Measurements from ENCODE around the gene SF3B1. TPM values are rescaled to one million over a fixed set of nuclear protein-coding genes. Genes with fewer than 3 reads are reported as not detected.

The SF3B1 gene
- total RNA-seq, 1 donor: 253 TPM

DNA sequence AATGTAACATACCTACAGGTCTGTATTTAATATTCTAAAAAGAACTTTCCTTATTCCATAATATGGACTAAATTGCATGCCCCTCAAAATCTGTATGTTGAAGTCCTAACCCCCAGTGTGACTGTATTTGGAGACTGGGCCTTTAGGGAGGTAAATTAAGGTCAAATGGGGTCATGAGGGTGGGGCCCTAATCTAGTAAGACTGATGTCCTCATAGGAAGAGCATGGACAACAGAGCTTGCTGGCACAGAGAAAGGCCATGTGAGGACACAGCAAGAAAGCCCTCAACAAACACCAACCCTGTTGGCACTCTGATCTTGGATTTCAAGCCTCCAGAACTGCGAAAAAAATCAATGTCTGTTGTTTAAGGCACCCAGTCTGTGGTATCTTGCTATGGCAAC is 18.6 kb downstream of the SF3B1 start:
- Histone ChIP-seq H3K4me2 (ENCODE audit: insufficient read depth, low read length) (no peak overlapping the region), H2AFZ (ENCODE audit: low read length) (no peak overlapping the region), H4K20me1 (ENCODE audit: insufficient read depth, low read length) (peaks cover 26% of the 10 kb centered on the region), H3K9me3 (ENCODE audit: low read depth, low read length) (no peaks in the 10 kb centered on the region), H3K27me3 (ENCODE audit: insufficient read depth, low read length) (no peaks in the 10 kb centered on the region), H3K79me2 (ENCODE audit: insufficient read depth, low read length) (peaks cover 68% of the 10 kb centered on the region), H3K27ac (ENCODE audit: low read depth, low read length) (no peak overlapping the region), H3K4me1 (ENCODE audit: insufficient read depth, low read length) (no peaks in the 10 kb centered on the region), H3K4me3 (ENCODE audit: insufficient read depth, low read length) (no peak overlapping the region), H3K36me3 (ENCODE audit: insufficient read depth, low read length) (peaks cover 87% of the 10 kb centered on the region)
- DNase-seq (ENCODE audit: insufficient read length, low spot score, missing footprints): no peak
- TF ChIP-seq, protein P1, sequence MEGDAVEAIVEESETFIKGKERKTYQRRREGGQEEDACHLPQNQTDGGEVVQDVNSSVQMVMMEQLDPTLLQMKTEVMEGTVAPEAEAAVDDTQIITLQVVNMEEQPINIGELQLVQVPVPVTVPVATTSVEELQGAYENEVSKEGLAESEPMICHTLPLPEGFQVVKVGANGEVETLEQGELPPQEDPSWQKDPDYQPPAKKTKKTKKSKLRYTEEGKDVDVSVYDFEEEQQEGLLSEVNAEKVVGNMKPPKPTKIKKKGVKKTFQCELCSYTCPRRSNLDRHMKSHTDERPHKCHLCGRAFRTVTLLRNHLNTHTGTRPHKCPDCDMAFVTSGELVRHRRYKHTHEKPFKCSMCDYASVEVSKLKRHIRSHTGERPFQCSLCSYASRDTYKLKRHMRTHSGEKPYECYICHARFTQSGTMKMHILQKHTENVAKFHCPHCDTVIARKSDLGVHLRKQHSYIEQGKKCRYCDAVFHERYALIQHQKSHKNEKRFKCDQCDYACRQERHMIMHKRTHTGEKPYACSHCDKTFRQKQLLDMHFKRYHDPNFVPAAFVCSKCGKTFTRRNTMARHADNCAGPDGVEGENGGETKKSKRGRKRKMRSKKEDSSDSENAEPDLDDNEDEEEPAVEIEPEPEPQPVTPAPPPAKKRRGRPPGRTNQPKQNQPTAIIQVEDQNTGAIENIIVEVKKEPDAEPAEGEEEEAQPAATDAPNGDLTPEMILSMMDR (IDR thresholded peaks at IDR 0.05; ENCODE audit: extremely low read depth, low read depth, low read length): no peak

DNA sequence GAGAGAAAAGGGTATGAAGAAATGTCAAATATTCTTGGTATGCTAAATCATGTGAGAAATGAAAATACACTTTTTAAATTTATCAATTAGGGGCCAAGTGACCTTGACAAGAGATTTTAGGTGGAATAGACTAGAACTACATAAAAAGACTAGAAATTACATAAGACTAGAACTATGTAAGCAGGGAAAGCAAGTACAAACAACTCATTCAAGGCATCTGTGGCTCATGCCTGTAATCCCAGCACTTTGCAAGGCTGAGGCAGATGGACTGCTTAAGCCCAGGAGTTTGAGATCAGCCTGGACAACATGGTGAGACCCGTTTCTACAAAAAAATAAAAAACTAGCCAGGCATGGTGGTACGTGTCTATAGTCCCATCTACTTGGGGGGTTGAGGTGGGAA is 20.3 kb downstream of the SF3B1 start:
- no peak for DNase-seq (ENCODE audit: insufficient read length, low spot score, missing footprints)

DNA sequence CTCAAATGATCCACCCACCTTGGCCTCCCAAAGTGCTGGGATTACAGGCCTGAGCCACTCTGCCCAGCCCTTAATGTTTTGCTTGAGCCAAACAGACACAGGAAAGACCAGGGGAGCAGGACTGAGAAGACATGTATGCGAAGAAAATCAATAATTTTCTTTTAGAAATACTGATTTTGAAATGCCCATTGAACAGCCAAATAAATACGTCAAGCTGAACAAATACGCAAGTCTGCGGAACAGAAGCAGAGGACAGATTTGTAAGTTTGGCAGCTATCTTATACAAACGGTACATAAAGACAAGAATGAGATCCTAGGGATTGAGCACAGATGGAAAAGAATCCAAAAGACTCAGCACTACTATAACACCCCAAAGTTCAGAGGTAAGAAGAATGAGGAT is 20.8 kb downstream of the SF3B1 start:
- Histone ChIP-seq H3K27ac (ENCODE audit: low read depth, low read length) (no peak overlapping the region), H3K4me3 (ENCODE audit: insufficient read depth, low read length) (no peak overlapping the region), H2AFZ (ENCODE audit: low read length) (no peak overlapping the region), H3K79me2 (ENCODE audit: insufficient read depth, low read length) (peaks cover 56% of the 10 kb centered on the region), H3K4me1 (ENCODE audit: insufficient read depth, low read length) (no peaks in the 10 kb centered on the region), H3K27me3 (ENCODE audit: insufficient read depth, low read length) (no peaks in the 10 kb centered on the region), H3K9me3 (ENCODE audit: low read depth, low read length) (no peaks in the 10 kb centered on the region), H3K36me3 (ENCODE audit: insufficient read depth, low read length) (peaks cover 84% of the 10 kb centered on the region), H3K4me2 (ENCODE audit: insufficient read depth, low read length) (no peak overlapping the region), H4K20me1 (ENCODE audit: insufficient read depth, low read length) (peaks cover 16% of the 10 kb centered on the region)
- TF ChIP-seq, protein P1 (IDR thresholded peaks at IDR 0.05; ENCODE audit: extremely low read depth, low read depth, low read length): no peak
- DNase-seq (ENCODE audit: insufficient read length, low spot score, missing footprints): no peak

More for the DNA sequence above, 20.3 kb downstream of the SF3B1 start:
- TF ChIP-seq, protein P1 (IDR thresholded peaks at IDR 0.05; ENCODE audit: extremely low read depth, low read depth, low read length): no peak
- H3K27ac ChIP-seq (ENCODE audit: low read depth, low read length): no peak overlapping the region
- H3K4me1 ChIP-seq (ENCODE audit: insufficient read depth, low read length): no peaks in the 10 kb centered on the region
- H2AFZ ChIP-seq (ENCODE audit: low read length): no peak overlapping the region
- no peaks in the 10 kb centered on the region for H3K27me3 ChIP-seq (ENCODE audit: insufficient read depth, low read length)
- peaks cover 84% of the 10 kb centered on the region for H3K36me3 ChIP-seq (ENCODE audit: insufficient read depth, low read length)
- no peak overlapping the region for H3K4me2 ChIP-seq (ENCODE audit: insufficient read depth, low read length)
- H4K20me1 ChIP-seq (ENCODE audit: insufficient read depth, low read length): peaks cover 18% of the 10 kb centered on the region
- H3K79me2 ChIP-seq (ENCODE audit: insufficient read depth, low read length): peaks cover 60% of the 10 kb centered on the region
- no peaks in the 10 kb centered on the region for H3K9me3 ChIP-seq (ENCODE audit: low read depth, low read length)
- no peak overlapping the region for H3K4me3 ChIP-seq (ENCODE audit: insufficient read depth, low read length)

DNA sequence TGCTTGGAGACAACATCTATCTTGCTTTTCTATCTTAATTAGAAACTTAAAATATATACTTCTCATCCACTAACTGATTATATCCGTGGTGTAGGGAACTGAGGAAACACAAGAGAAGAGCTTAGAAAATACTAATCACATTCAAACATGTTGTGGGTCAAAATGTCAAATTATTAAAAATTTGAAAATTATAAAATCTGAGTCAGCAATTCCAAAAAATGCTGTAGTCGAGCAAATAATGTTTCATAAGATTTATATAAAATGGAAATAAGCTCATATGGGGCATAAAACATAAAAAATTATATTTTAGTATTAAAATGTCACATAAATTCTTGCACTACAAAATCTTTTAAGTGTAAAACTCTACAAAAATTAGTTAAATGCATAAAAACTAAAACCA is 29.2 kb downstream of the SF3B1 start:
- H3K79me2 ChIP-seq (ENCODE audit: insufficient read depth, low read length): peaks cover 11% of the 10 kb centered on the region
- H3K36me3 ChIP-seq (ENCODE audit: insufficient read depth, low read length): peaks cover 97% of the 10 kb centered on the region
- no peaks in the 10 kb centered on the region for H3K27me3 ChIP-seq (ENCODE audit: insufficient read depth, low read length)
- H4K20me1 ChIP-seq (ENCODE audit: insufficient read depth, low read length): peaks cover 6% of the 10 kb centered on the region
- no peak for DNase-seq (ENCODE audit: insufficient read length, low spot score, missing footprints)
- TF ChIP-seq, protein P1 (IDR thresholded peaks at IDR 0.05; ENCODE audit: extremely low read depth, low read depth, low read length): no peak
- no peak overlapping the region for H3K27ac ChIP-seq (ENCODE audit: low read depth, low read length)
- no peak overlapping the region for H3K4me2 ChIP-seq (ENCODE audit: insufficient read depth, low read length)
- peaks cover 9% of the 10 kb centered on the region for H3K4me1 ChIP-seq (ENCODE audit: insufficient read depth, low read length)
- H2AFZ ChIP-seq (ENCODE audit: low read length): no peak overlapping the region
- H3K4me3 ChIP-seq (ENCODE audit: insufficient read depth, low read length): no peak overlapping the region
- H3K9me3 ChIP-seq (ENCODE audit: low read depth, low read length): no peaks in the 10 kb centered on the region

Measured in osteoblast (primary cell).